HCT116 (cell line): ENCODE results near the gene ACOD1. TPM values are rescaled to one million over a fixed set of nuclear protein-coding genes. Genes with fewer than 3 reads are reported as not detected.

Experiments used
- total RNA-seq: library from RNA; stranded (reverse); gene quantifications from one replicate; pipeline ENCODE4 v1.2.1, GENCODE V29; 2021; ENCODE audit not compliant: unreplicated experiment

Gene ACOD1
- total RNA-seq, 1 experiment from 2014 or later = not detected

Other genes starting within 250 kb of the ACOD1 start
- 1.9 TPM for gene KCTD12, start 62.1 kb upstream of the ACOD1 start, total RNA-seq
- gene CLN5, start 43.6 kb downstream of the ACOD1 start, total RNA-seq = 21.4 TPM
- gene FBXL3, start 78.6 kb downstream of the ACOD1 start, total RNA-seq = 24.0 TPM